ENCODE results near the gene CHRNA7. TPM values are rescaled to one million over a fixed set of nuclear protein-coding genes. Genes with fewer than 3 reads are reported as not detected.

CHRNA7 gene
- polyA plus RNA-seq, 1 of the 3 experiments (the other 2 are of a cell fraction), result 0.38 TPM

GRCh38 chr15:32134842-32135241 is 104.5 kb downstream of the CHRNA7 start:
- no peak overlapping the region for H3K9ac ChIP-seq
- H3K27me3 ChIP-seq (ENCODE audit: insufficient read depth), result no peaks in the 10 kb centered on the region
- no peaks in the 10 kb centered on the region for H3K9me3 ChIP-seq
- WGBS (ENCODE audit: low lambda C conversion rate), result 36% methylated on average over 5 of the region's 5 CpGs
- H3F3A ChIP-seq (replicated peaks; ENCODE audit: insufficient read depth), result no peaks in the 10 kb centered on the region
- H3K9me2 ChIP-seq, result no peaks in the 10 kb centered on the region
- H4K20me1 ChIP-seq (ENCODE audit: insufficient read depth), result no peaks in the 10 kb centered on the region
- no peak overlapping the region for H3K4me2 ChIP-seq
- CTCF ChIA-PET, result interaction anchor here (1.0 to 1.5 kb wide), 2 partner anchors 14 to 157 kb away, joined by 4 to 6 read pairs; no protein-coding TSS in a partner anchor
- no peak overlapping the region for H3K4me3 ChIP-seq (ENCODE audit: low read depth in 2 of 2, low read length in 1 of 2)
- POLR2A ChIA-PET, result no interaction called here
- no peak for TF ChIP-seq YY1 (IDR thresholded peaks at IDR 0.05; ENCODE audit: low read depth)
- TF ChIP-seq MXI1 (IDR thresholded peaks at IDR 0.05; ENCODE audit: low read depth, low read length), result peak; percentile 22; the same call in 1 of the 2 replicates
- no peak for TF ChIP-seq EZH2phosphoT487 (IDR thresholded peaks at IDR 0.05; ENCODE audit: borderline replicate concordance, low read depth)
- TF ChIP-seq RAD21 (IDR thresholded peaks at IDR 0.05; ENCODE audit: low read length), result no peak
- TF ChIP-seq EP300 (IDR thresholded peaks at IDR 0.05; ENCODE audit: borderline replicate concordance in 1 of 2, low read depth in 1 of 2, low read length in 1 of 2), result 0 out of 4 replicates have a peak, but pooled peaks of 1 of the 2 experiments have one; percentile 28
- no peak for TF ChIP-seq JUND (IDR thresholded peaks at IDR 0.05)
- TF ChIP-seq GATA2 (CRISPR knock-in tag; IDR thresholded peaks at IDR 0.05), result peak; percentile 29; the same call in 1 of the 2 replicates
- no peaks in the 10 kb centered on the region for H3K79me2 ChIP-seq (ENCODE audit: insufficient read depth)
- peaks cover 0 to 16% of the 10 kb centered on the region in 2 experiments; a peak in 2 of 4 replicates for H3K4me1 ChIP-seq (ENCODE audit: control insufficient read depth in 1 of 2, insufficient read depth in 2 of 2, low read depth in 1 of 2, low read length in 1 of 2)
- H3K36me3 ChIP-seq (replicated peaks in 1 of 2; ENCODE audit: control insufficient read depth in 1 of 2, insufficient read depth in 2 of 2, low read length in 1 of 2), result no peaks in the 10 kb centered on the region
- no peak overlapping the region for H2AFZ ChIP-seq (ENCODE audit: low read depth)
- H3K27ac ChIP-seq (ENCODE audit: low read depth in 2 of 2, low read length in 1 of 2), result peak overlapping the region in 1 of 2 experiments; percentile 31; a peak in 2 of 4 replicates
- DNase-seq, result peak; percentile 64

- ChIA-PET CTCF (interaction anchor here (1.0 to 1.5 kb wide), 3 partner anchors 15 to 158 kb away, joined by 4 to 6 read pairs (median 5); no protein-coding TSS in a partner anchor), POLR2A (no interaction called here)
- Histone ChIP-seq H3K36me3 (replicated peaks in 1 of 2; ENCODE audit: control insufficient read depth in 1 of 2, insufficient read depth in 2 of 2, low read length in 1 of 2) (no peaks in the 10 kb centered on the region), H3K4me2 (no peak overlapping the region), H3K79me2 (ENCODE audit: insufficient read depth) (no peaks in the 10 kb centered on the region), H3K27ac (ENCODE audit: low read depth in 2 of 2, low read length in 1 of 2) (peak overlapping the region in 1 of 2 experiments; percentile 50; a peak in 2 of 4 replicates), H3K4me3 (ENCODE audit: low read depth in 2 of 2, low read length in 1 of 2) (no peak overlapping the region), H4K20me1 (ENCODE audit: insufficient read depth) (no peaks in the 10 kb centered on the region), H3K27me3 (ENCODE audit: insufficient read depth) (no peaks in the 10 kb centered on the region), H3K9me2 (no peaks in the 10 kb centered on the region), H3F3A (replicated peaks; ENCODE audit: insufficient read depth) (no peaks in the 10 kb centered on the region), H3K4me1 (ENCODE audit: control insufficient read depth in 1 of 2, insufficient read depth in 2 of 2, low read depth in 1 of 2, low read length in 1 of 2) (peaks cover 0 to 16% of the 10 kb centered on the region in 2 experiments; a peak in 2 of 4 replicates), H3K9ac (no peak overlapping the region), H2AFZ (ENCODE audit: low read depth) (no peak overlapping the region), H3K9me3 (no peaks in the 10 kb centered on the region)
- DNase-seq, result no peak
- 68% methylated on average over 8 of the region's 8 CpGs for WGBS (ENCODE audit: low lambda C conversion rate)
- no peak for TF ChIP-seq SIN3A (IDR thresholded peaks at IDR 0.05; ENCODE audit: borderline replicate concordance, low read depth, low read length)
- no peak for TF ChIP-seq YY1 (IDR thresholded peaks at IDR 0.05; ENCODE audit: low read depth)
- TF ChIP-seq FOXM1 (IDR thresholded peaks at IDR 0.05; ENCODE audit: low read depth), result no peak
- TF ChIP-seq TCF12 (IDR thresholded peaks at IDR 0.05), result no peak
- no peak for TF ChIP-seq RCOR1 (IDR thresholded peaks at IDR 0.05; ENCODE audit: low read length)
- TF ChIP-seq FOXJ3 (CRISPR knock-in tag; IDR thresholded peaks at IDR 0.05), result no peak
- TF ChIP-seq CTCF (IDR thresholded peaks at IDR 0.05), result no peak
- TF ChIP-seq, protein P1, sequence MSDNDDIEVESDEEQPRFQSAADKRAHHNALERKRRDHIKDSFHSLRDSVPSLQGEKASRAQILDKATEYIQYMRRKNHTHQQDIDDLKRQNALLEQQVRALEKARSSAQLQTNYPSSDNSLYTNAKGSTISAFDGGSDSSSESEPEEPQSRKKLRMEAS (IDR thresholded peaks at IDR 0.05; ENCODE audit: low read depth), result no peak
- TF ChIP-seq, protein P2, sequence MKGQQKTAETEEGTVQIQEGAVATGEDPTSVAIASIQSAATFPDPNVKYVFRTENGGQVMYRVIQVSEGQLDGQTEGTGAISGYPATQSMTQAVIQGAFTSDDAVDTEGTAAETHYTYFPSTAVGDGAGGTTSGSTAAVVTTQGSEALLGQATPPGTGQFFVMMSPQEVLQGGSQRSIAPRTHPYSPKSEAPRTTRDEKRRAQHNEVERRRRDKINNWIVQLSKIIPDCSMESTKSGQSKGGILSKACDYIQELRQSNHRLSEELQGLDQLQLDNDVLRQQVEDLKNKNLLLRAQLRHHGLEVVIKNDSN (IDR thresholded peaks at IDR 0.05; ENCODE audit: borderline replicate concordance, low read depth), result no peak
- TF ChIP-seq TEAD4 (IDR thresholded peaks at IDR 0.05; ENCODE audit: borderline replicate concordance, insufficient read depth), result no peak
- no peak for TF ChIP-seq CHD2 (IDR thresholded peaks at IDR 0.05; ENCODE audit: low read length, partially characterized antibody)
- no peak for TF ChIP-seq ZBTB33 (IDR thresholded peaks at IDR 0.05; ENCODE audit: borderline replicate concordance, low read depth)
- TF ChIP-seq EP300 (IDR thresholded peaks at IDR 0.05; ENCODE audit: borderline replicate concordance in 1 of 2, low read depth in 1 of 2, low read length in 1 of 2), result no peak
- TF ChIP-seq NRF1 (IDR thresholded peaks at IDR 0.05; ENCODE audit: low read depth, low read length), result no peak
- TF ChIP-seq PBX3 (IDR thresholded peaks at IDR 0.05), result no peak
- TF ChIP-seq MEF2A (IDR thresholded peaks at IDR 0.05; ENCODE audit: borderline replicate concordance, low read depth), result no peak
- no peak for TF ChIP-seq MXI1 (IDR thresholded peaks at IDR 0.05; ENCODE audit: low read depth, low read length)
Measured at GRCh38 chr15:32135335-32135734, 105.0 kb downstream of the CHRNA7 start.

Data from SK-N-SH (cell line).